GM12864 (cell line): ENCODE results near the gene CBLL1.

Experiments used
- DNase-seq: peaks from one replicate; pipeline ENCODE4 v3.0.0-alpha.2; 2011; ENCODE audit warnings: low read depth
- H3K4me3 ChIP-seq: 2 replicates; pipeline ENCODE4 v1.5.1; 2011; ENCODE audit warnings: mild to moderate bottlenecking, low read depth, low read length, control low read depth
- TF ChIP-seq, protein P1 (sequence below): IDR thresholded peaks from 2 replicates; pipeline ENCODE4 v1.5.1; 2011; ENCODE audit warnings: low read depth, mild to moderate bottlenecking, moderate library complexity, low read length, control low read depth, inconsistent platforms; ENCODE audit errors: missing control alignments

Gene CBLL1

DNA sequence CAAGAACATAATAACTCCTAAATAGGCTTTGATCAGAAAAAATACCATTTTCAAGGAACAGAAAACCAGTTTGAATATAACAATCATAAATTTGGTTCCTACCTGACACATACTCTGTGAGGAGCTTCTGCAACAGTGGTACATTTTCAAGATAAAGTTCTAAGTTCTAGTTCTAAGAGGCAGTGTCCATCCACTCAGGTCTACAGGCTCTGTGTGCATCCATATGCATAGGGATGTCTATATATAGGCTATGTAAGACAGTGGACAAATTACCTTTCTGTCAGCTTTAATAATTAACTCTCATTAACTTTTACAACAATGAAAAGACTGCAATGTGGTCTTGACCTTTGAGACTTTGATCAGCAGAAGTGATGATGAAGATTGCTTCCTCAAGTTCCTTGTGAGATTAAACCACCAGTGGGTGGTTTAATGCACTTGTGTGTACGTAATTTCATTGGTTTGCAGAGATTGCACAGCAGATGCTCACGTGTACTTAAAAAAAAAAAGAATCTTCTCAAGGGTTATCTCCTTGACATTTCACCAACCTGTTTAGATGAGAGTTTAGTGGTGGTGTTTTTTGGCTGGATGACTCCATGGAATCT is 59.2 kb downstream of the CBLL1 start, which contains the start of gene SLC26A3:
SLC26A3 (minus strand) TSS at position 215 of the 602 bp plus-strand sequence. CDS start 8,714 bp downstream, outside the sequence.
- DNase-seq, result no peak
- TF ChIP-seq, protein P1, sequence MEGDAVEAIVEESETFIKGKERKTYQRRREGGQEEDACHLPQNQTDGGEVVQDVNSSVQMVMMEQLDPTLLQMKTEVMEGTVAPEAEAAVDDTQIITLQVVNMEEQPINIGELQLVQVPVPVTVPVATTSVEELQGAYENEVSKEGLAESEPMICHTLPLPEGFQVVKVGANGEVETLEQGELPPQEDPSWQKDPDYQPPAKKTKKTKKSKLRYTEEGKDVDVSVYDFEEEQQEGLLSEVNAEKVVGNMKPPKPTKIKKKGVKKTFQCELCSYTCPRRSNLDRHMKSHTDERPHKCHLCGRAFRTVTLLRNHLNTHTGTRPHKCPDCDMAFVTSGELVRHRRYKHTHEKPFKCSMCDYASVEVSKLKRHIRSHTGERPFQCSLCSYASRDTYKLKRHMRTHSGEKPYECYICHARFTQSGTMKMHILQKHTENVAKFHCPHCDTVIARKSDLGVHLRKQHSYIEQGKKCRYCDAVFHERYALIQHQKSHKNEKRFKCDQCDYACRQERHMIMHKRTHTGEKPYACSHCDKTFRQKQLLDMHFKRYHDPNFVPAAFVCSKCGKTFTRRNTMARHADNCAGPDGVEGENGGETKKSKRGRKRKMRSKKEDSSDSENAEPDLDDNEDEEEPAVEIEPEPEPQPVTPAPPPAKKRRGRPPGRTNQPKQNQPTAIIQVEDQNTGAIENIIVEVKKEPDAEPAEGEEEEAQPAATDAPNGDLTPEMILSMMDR, result no peak

DNA sequence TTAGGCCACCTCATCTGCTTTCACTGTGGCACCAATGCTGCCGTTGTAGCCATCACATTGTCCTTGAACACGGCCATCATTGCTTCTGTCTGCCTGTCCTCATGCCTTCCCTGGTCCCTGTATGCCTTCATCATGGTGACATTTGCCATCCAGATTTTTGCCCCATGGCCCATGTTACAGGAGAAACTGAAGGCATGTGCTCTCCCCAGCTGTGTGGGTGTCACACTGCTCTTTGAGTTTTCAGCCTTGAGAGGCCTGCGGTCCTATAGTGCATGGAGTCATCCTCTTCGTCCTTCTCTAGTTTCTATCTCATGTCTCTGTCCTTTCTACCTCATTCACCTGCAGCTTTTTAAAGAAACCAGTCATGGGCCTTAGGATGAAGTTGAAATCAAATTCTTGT is 65.2 kb downstream of the CBLL1 start:
- no peak overlapping the region for H3K4me3 ChIP-seq
- TF ChIP-seq, protein P1, result no peak
- no peak for DNase-seq

More for the DNA sequence above, 59.2 kb downstream of the CBLL1 start, which contains the start of gene SLC26A3:
- no peak within 1 kb of the TSS for H3K4me3 ChIP-seq

DNA sequence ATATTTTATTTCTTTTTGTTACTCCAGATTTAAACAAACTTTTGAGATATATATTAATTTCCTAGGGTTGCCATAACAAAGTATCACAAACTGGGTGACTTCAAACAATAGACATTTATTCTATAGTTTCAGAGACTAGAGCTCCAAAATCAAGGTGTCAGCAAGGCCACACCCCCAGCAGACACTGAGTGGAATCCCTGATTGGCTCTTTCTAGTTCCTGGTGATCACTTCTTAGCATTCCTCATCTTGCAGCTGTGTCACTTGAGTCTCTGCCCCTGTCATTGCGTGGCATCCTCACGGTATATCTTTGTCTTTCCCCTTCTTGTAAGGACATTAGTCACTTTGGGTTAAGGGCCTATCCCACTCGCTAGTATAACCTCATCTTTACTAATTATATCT is 66.7 kb downstream of the CBLL1 start:
- no peak for DNase-seq
- TF ChIP-seq, protein P1, result no peak
- H3K4me3 ChIP-seq, result no peak overlapping the region
